HG03139 (cell line): ENCODE measurements around the gene EYA2.
"Not testable (repeated sequence)": the region's sequence is repeated elsewhere in the genome, so short reads cannot be mapped to it uniquely, and the experiment has no call there.

ENCODE experiments used
- ATAC-seq: cut with Tn5 transposase; IDR thresholded peaks from one replicate; pipeline ENCODE4 v1.9.1; 2021; ENCODE audit not compliant: unreplicated experiment

Gene EYA2

GRCh38 chr20:47164140-47164539 is 269.5 kb downstream of the EYA2 start:
- ATAC-seq = no peak

GRCh38 chr20:47165376-47165865 is 270.8 kb downstream of the EYA2 start:
- no peak for ATAC-seq

- ATAC-seq = no peak
These were observed 273.2 kb downstream of the EYA2 start for GRCh38 chr20:47167846-47168245.

GRCh38 chr20:47172579-47172978 is 277.9 kb downstream of the EYA2 start:
- no peak for ATAC-seq

- no peak for ATAC-seq
These were observed 279.1 kb downstream of the EYA2 start for GRCh38 chr20:47173596-47174216.

GRCh38 chr20:47174456-47175243 is 280.0 kb downstream of the EYA2 start:
- ATAC-seq = no peak

- ATAC-seq = no peak
These were observed 280.9 kb downstream of the EYA2 start for GRCh38 chr20:47175493-47175892.

GRCh38 chr20:47176217-47176616 is 281.6 kb downstream of the EYA2 start:
- not testable (repeated sequence) for ATAC-seq

GRCh38 chr20:47178277-47178676 is 283.6 kb downstream of the EYA2 start:
- ATAC-seq = no peak

- ATAC-seq = no peak
These were observed 284.2 kb downstream of the EYA2 start for GRCh38 chr20:47178851-47179250.

- no peak for ATAC-seq
These were observed 284.6 kb downstream of the EYA2 start for GRCh38 chr20:47179267-47179666.

GRCh38 chr20:47181056-47181862 is 286.6 kb downstream of the EYA2 start:
- ATAC-seq = no peak

GRCh38 chr20:47183367-47183766 is 288.7 kb downstream of the EYA2 start:
- ATAC-seq = no peak

- no peak for ATAC-seq
These were observed 293.0 kb downstream of the EYA2 start for GRCh38 chr20:47187450-47188195.

GRCh38 chr20:47188540-47188939 is 293.9 kb downstream of the EYA2 start:
- no peak for ATAC-seq

GRCh38 chr20:47189060-47189459 is 294.4 kb downstream of the EYA2 start:
- ATAC-seq = no peak

GRCh38 chr20:47191074-47191673 is 296.5 kb downstream of the EYA2 start:
- ATAC-seq = no peak

GRCh38 chr20:47191956-47192355 is 297.3 kb downstream of the EYA2 start:
- no peak for ATAC-seq

GRCh38 chr20:47195573-47195972 is 300.9 kb downstream of the EYA2 start:
- ATAC-seq = no peak
